HG02840 (cell line): Measurements from ENCODE around the gene TSACC.

Experiments used
- ATAC-seq: cut with Tn5 transposase; IDR thresholded peaks from one replicate; pipeline ENCODE4 v1.9.1; 2021; ENCODE audit warnings: mild to moderate bottlenecking, moderate library complexity, moderate number of reproducible peaks; ENCODE audit not compliant: unreplicated experiment, low FRiP score

TSACC gene

GRCh38 chr1:156391366-156391677, 53.0 kb downstream of the TSACC start:
- no peak for ATAC-seq

GRCh38 chr1:156391701-156392100, 53.4 kb downstream of the TSACC start:
- no peak for ATAC-seq

- no peak for ATAC-seq
Measured at GRCh38 chr1:156392452-156392853, 54.1 kb downstream of the TSACC start.

DNA sequence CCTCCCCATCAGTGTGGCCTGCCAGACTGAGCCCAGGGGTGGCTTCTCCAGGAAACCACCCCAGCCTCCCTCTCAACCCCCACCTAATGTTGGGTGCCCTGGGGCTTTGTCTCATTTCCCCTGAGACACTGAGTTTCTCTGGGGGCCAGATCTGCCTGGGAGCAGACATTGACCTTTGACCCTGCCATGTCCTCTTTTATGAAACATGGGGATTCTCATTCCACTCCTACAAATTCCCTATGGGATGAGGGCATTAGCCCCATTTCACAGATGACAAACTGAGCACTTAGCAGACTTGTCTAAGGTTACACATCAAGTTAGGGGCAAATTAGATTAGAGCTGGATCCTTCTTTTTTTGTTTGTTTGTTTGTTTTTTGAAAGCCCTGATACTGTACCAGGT, 54.8 kb downstream of the TSACC start:
- no peak for ATAC-seq

DNA sequence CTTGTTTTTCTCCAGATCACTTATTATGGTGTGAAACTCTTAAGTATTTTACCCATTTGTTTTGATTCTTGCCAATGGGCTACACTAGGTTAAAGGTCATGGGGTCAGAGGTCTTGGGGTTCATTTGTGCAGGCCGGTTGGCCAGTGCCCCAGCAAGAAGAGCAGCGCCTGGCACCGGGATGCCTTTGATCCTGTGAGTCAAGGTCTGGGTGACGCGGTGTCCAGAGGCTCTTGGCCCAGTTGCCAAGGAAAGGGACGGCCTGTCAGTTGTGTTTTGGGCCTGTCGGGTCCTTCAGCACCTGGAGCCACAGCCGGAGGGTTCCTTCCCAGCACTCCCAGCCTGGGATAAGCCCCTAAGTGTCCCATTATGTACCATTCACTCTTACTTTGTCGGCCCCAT, 55.8 kb downstream of the TSACC start:
- ATAC-seq = no peak

DNA sequence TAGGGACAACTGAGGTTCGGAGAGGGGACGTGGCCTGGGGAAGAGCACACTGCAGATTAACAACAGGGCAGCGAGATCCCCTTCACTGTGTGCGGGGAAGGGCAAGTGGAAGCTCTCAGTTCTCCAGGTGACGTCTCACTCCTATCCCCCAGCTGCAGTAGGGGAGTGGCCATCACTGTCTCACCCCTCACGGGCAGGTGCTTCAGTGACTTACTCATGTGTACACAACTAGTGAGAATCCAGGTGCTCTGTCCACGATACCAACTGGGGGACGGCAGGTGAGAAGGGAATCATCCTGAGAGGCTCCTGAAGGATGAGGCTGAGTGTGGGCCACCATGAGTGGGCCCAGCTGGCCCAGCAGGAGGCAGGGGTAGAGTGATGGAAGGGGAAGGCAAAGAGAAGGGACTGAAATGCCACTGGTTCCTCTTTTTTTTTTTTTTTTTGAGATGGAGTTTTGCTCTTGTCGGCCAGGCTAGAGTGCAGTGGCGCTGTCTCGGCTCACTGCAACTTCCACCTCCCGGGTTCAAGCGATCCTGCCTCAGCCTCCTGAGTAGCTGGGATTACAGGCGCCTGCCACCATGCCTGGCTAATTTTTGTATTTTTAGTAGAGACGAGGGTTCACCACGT, 56.6 kb downstream of the TSACC start:
- no peak for ATAC-seq
